Tongue (tissue), 2 donors: ENCODE data around the gene GLRA1. TPM values are rescaled to one million over a fixed set of nuclear protein-coding genes. Genes with fewer than 3 reads are reported as not detected.
"Not testable (repeated sequence)": the region's sequence is repeated elsewhere in the genome, so short reads cannot be mapped to it uniquely, and the experiment has no call there.

Experiments
- DNase-seq: peaks from one replicate; pipeline ENCODE4 v3.0.0-alpha.2; 2015
- total RNA-seq: library from RNA; depleted of rRNA; stranded (reverse); fragments of >200 nt; gene quantifications from one replicate; pipeline ENCODE4 v1.2.3, GENCODE V29; 2014

The GLRA1 gene
- total RNA-seq, 1 donor from 2014 or later: not detected

GRCh38 chr5:151812757-151813309 lies 111.8 kb downstream of the GLRA1 start:
- DNase-seq: no peak

GRCh38 chr5:151811593-151812321 lies 112.9 kb downstream of the GLRA1 start:
- no peak for DNase-seq

- no peak for DNase-seq
Measured at GRCh38 chr5:151810897-151811296, 113.8 kb downstream of the GLRA1 start.

DNA sequence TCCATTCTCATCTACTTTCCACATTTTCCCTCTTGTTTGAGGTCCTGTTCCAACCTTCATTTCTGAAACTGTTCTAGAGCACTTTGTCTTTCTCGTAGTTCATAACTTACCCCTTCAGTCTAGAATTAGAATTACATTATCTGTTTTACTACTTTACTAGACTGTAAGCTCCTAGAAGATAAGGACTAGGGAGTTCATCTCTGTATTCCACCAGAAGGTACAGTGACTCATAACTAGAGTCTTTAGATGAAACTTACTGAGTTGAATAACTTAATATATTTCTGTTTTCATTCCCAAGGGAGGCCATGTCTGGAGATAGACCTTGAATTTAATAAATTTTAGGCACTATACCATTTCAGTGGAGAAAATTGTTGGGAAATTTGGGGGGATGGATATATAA lies 114.2 kb downstream of the GLRA1 start:
- no peak for DNase-seq

- DNase-seq: no peak
Measured at GRCh38 chr5:151808451-151809169, 116.0 kb downstream of the GLRA1 start.

DNA sequence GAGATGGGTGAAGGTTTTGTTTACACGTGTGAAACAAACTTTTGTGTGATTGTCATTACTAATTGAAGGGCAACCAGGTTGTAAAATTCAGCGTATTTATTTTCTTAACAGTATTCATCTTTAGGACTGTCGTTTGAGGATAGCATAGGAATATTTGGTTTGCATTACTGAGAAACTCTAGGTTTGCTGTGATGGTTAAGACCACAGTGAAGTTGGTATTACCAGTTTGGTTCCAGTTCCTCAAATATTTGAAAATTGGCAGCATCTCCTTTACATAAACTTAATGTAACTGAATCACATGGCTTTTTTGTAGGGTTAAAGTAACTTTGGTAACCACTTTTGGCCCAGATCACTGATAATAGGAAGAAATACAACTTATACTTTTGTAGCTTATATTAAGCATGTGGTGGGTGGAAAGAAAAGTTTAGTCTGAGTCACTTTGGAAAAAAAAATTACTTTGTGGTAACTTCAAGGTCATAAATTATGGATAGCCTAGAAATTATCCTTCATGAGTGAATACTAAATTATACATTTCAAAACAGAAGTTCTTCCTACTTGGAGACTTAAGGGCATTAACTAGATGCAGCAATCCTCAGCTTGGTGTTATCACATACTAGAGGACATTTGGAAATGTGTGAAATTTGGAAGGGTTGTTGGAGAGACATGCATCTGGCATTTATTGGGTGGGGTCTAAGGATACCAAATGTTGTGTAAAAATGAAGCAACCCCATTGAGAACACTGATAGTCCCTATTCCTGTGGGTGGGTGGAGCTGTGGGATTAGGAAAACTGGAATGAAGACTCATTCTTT lies 119.0 kb downstream of the GLRA1 start:
- no peak for DNase-seq

DNA sequence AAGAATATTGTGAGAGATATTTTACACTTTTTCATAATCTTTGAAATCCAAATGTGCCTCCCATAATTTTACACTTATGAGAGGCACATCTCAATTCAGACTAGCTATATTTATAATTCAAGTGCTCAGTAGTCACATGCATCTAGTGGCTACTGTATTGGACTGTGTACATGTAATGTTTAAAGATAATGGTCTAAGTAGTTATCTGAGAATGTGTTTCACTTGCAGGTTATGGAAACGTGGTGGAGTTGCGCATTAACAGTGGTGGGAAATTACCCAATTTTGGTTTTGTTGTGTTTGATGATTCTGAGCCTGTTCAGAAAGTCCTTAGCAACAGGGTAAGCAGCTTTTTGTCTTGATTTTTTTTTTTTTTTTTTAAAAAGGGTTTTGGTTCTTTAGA lies 124.1 kb downstream of the GLRA1 start:
- DNase-seq: no peak

DNA sequence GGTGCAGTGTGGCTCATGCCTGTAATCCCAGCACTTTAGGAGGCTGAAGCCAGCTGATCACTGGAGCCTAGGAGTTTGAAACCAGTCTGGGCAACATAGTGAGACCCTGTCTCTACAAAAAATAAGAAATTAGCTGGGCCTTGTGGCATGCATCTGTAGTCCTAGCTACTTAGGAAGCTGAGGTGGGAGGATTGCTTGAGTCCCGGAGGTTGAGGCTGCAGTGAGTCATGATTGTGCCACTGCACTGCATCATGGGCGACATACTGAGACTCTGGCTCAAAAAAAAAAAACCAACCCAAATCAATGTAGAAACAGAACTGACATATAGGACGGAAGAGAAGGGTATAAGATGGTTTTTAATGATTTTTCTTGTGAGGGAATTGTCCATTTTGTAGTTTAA lies 125.2 kb downstream of the GLRA1 start:
- no peak for DNase-seq

GRCh38 chr5:151798674-151799073 lies 126.0 kb downstream of the GLRA1 start:
- DNase-seq: no peak

GRCh38 chr5:151795426-151795825 lies 129.2 kb downstream of the GLRA1 start:
- no peak for DNase-seq

- DNase-seq: no peak
Measured at GRCh38 chr5:151793358-151793757, 131.3 kb downstream of the GLRA1 start.

DNA sequence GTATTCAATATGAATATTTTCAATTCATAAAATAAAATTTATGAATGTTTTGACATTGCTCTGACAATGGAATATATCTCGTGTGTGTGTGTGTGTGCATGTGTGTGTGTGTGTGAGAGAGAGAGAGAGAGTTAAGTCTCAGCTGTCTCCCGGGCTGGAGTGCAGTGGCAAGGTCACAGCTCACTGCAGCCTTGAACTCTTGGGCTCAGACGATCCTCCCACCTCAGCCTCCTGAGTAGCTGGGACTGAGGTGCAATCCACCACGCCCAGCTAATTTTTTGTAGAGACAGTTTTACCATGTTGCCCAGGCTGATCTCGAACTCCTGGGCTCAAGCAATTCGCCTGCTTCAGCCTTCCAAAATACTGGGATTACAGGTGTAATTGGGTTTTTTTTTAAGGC lies 136.8 kb downstream of the GLRA1 start:
- DNase-seq: no peak

GRCh38 chr5:151786468-151786867 lies 138.2 kb downstream of the GLRA1 start:
- DNase-seq: no peak

DNA sequence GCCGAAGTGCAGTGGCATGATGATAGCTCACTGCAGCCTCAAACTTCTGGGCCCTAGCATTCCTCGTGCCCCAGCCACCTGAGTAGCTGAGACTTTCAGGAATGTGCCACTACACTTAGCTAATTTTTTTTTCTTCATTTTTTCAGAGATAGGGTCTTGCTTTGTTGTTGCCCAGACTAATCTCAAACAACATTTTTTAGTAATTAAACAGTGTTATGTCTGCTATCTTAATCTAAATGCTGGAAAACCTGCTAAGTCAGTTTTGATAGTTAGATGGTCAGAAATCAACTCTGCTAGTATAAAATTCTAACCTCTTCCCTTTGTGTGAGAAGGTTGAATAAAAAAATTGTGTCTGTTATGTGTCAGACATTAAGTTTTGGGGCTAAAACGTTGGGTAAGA lies 140.5 kb downstream of the GLRA1 start:
- DNase-seq: no peak

- DNase-seq: not testable (repeated sequence)
Measured at GRCh38 chr5:151783664-151784063, 141.0 kb downstream of the GLRA1 start.

DNA sequence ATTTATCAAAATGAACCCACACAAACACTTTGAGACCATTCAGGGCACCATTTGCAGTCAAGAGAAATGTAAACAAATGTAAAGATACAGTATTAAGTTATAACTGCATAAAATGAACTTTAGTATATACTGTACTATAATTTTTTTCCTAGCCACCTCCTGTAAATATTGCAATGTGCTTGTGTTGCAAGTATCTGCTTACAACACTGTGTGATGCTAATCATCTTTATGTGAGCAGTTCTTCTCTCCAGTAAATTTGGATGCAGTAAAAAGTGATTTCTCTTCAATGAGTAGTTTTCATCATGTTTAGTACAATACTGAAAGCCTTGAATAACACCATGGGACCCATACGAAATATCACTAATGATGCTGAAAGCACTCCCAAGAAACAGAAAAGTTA lies 143.4 kb downstream of the GLRA1 start:
- DNase-seq: no peak

GRCh38 chr5:151780348-151780747 lies 144.3 kb downstream of the GLRA1 start:
- DNase-seq: no peak

DNA sequence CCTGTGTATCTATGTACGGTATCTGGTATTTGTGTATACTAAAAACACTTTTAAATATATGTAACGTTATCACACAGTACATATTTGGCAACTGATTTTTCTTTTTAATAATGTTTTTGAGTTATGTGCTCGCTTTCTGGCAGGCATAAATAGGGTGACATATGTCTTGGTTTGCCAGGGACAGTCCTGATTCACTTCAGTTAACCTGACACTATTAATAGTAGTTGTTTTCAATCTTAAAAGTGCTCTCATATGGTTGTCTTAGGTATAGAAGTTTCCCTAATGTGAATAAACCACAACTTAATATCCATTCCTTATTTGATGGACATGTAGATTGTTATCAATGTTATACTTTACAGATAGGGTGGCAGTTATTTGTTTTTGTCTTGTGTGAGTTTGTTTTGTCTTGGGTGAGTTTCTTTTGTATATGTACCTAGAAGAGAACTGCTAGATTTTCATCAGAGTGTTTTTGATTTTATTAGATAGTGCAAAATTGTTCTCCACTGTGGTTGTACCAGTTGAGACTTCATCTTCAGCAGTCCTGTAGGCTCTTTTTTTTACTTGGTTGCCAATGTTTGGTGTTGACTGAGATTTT lies 145.0 kb downstream of the GLRA1 start:
- DNase-seq: no peak

GRCh38 chr5:151775025-151775606 lies 149.5 kb downstream of the GLRA1 start:
- no peak for DNase-seq

GRCh38 chr5:151773951-151774350 lies 150.7 kb downstream of the GLRA1 start:
- DNase-seq: peak; percentile 20

DNA sequence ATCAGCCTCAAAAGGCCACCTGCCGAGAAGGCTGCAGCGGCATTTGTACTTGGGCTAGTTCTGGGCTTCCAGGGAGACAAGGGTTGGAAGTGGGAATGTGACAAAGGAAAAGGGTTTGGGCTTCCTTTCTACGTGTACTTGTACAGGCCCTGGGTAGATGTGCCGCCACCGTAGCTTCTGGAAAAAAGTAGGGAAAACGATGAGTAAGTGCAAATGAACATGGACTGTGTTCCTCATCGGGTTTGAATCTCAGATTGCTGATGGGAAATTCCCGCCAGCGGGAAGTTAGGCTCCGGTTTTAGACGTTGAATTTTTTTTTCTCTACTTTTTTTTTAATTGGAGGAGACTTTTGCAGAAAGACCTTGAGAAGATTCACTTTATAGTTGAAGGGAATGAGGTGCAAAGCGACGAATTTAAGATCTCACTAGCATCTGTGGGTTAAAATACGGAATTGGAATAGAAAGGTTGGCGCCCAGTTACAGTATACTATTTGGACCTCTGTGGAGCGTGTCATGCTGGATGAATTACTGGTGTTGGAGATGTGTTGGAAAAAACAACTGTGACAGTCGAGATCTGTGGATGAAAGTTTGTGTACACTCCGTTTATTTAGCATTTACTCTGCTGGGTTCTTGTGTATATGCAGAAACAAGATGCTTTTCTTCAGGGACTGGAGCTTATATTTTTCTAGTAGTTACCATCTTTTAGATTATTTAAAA lies 151.6 kb downstream of the GLRA1 start:
- DNase-seq: peak; percentile 47
